Measurements from ENCODE around the gene MACROD2. TPM values are rescaled to one million over a fixed set of nuclear protein-coding genes. Genes with fewer than 3 reads are reported as not detected.
A peak's percentile ranks its signal among the peaks of the same experiment; 100 is the strongest.

MACROD2 gene
- polyA plus RNA-seq, 1 donor: 2.7 TPM

GRCh38 chr20:15616626-15617025 is 1621.3 kb downstream of the MACROD2 start:
- DNase-seq (ENCODE audit: low read depth): no peak

GRCh38 chr20:15618110-15618509 is 1622.8 kb downstream of the MACROD2 start:
- no peak for DNase-seq (ENCODE audit: low read depth)

GRCh38 chr20:15618912-15619311 is 1623.6 kb downstream of the MACROD2 start:
- no peak for DNase-seq (ENCODE audit: low read depth)

- no peak for DNase-seq (ENCODE audit: low read depth)
These were observed 1624.0 kb downstream of the MACROD2 start for GRCh38 chr20:15619341-15619740.

- DNase-seq (ENCODE audit: low read depth): no peak
These were observed 1624.5 kb downstream of the MACROD2 start for GRCh38 chr20:15619816-15620215.

- no peak for DNase-seq (ENCODE audit: low read depth)
These were observed 1627.1 kb downstream of the MACROD2 start for GRCh38 chr20:15622368-15622767.

GRCh38 chr20:15623215-15623614 is 1627.9 kb downstream of the MACROD2 start:
- DNase-seq (ENCODE audit: low read depth): no peak

GRCh38 chr20:15625981-15626380 is 1630.7 kb downstream of the MACROD2 start:
- DNase-seq (ENCODE audit: low read depth): peak; percentile 5

GRCh38 chr20:15627089-15627488 is 1631.8 kb downstream of the MACROD2 start:
- DNase-seq (ENCODE audit: low read depth): no peak

- DNase-seq (ENCODE audit: low read depth): no peak
These were observed 1632.2 kb downstream of the MACROD2 start for GRCh38 chr20:15627501-15627903.

GRCh38 chr20:15628851-15629353 is 1633.6 kb downstream of the MACROD2 start:
- no peak for DNase-seq (ENCODE audit: low read depth)

GRCh38 chr20:15630360-15630759 is 1635.0 kb downstream of the MACROD2 start:
- DNase-seq (ENCODE audit: low read depth): no peak

- no peak for DNase-seq (ENCODE audit: low read depth)
These were observed 1637.4 kb downstream of the MACROD2 start for GRCh38 chr20:15632680-15633079.

- no peak for DNase-seq (ENCODE audit: low read depth)
These were observed 1638.8 kb downstream of the MACROD2 start for GRCh38 chr20:15634102-15634501.

GRCh38 chr20:15637546-15637945 is 1642.2 kb downstream of the MACROD2 start:
- DNase-seq (ENCODE audit: low read depth): no peak

- DNase-seq (ENCODE audit: low read depth): no peak
These were observed 1642.8 kb downstream of the MACROD2 start for GRCh38 chr20:15637950-15638754.

- no peak for DNase-seq (ENCODE audit: low read depth)
These were observed 1643.5 kb downstream of the MACROD2 start for GRCh38 chr20:15638816-15639215.

GRCh38 chr20:15639839-15640238 is 1644.5 kb downstream of the MACROD2 start:
- DNase-seq (ENCODE audit: low read depth): no peak

- DNase-seq (ENCODE audit: low read depth): no peak
These were observed 1646.8 kb downstream of the MACROD2 start for GRCh38 chr20:15642109-15642508.

- DNase-seq (ENCODE audit: low read depth): no peak
These were observed 1647.4 kb downstream of the MACROD2 start for GRCh38 chr20:15642676-15643075.

GRCh38 chr20:15643713-15644112 is 1648.4 kb downstream of the MACROD2 start:
- DNase-seq (ENCODE audit: low read depth): no peak

- no peak for DNase-seq (ENCODE audit: low read depth)
These were observed 1650.5 kb downstream of the MACROD2 start for GRCh38 chr20:15645816-15646215.

- DNase-seq (ENCODE audit: low read depth): no peak
These were observed 1658.3 kb downstream of the MACROD2 start for GRCh38 chr20:15653396-15654207.
